Activated T-cell treated with anti-CD3 and anti-CD28 coated beads, Interleukin-2, amount 50 U/mL, for 24 hours (primary cell): ENCODE measurements around the gene CASP9.
"Not testable (repeated sequence)": the region's sequence is repeated elsewhere in the genome, so short reads cannot be mapped to it uniquely, and the experiment has no call there.

Experiments
- DNase-seq: peaks from one replicate; pipeline ENCODE4 v3.0.0-alpha.2; 2020
- H3K27ac Mint-ChIP-seq: 2 replicates; pipeline ENCODE4 v1.8.0; 2020; ENCODE audit warnings: mild to moderate bottlenecking, mixed read lengths
- H3K27me3 Mint-ChIP-seq: 2 replicates; pipeline ENCODE4 v1.8.0; 2020; ENCODE audit warnings: mixed read lengths
- H3K36me3 Mint-ChIP-seq: 2 replicates; pipeline ENCODE4 v1.8.0; 2020; ENCODE audit warnings: low read depth, mixed read lengths
- H3K4me1 Mint-ChIP-seq: 2 replicates; pipeline ENCODE4 v1.8.0; 2020; ENCODE audit warnings: low read depth, mixed read lengths
- H3K4me3 Mint-ChIP-seq: 2 replicates; pipeline ENCODE4 v1.8.0; 2020; ENCODE audit warnings: mild to moderate bottlenecking, moderate library complexity, mixed read lengths
- H3K9me3 Mint-ChIP-seq: 2 replicates; pipeline ENCODE4 v1.8.0; 2020; ENCODE audit warnings: mixed read lengths

Gene CASP9

DNA sequence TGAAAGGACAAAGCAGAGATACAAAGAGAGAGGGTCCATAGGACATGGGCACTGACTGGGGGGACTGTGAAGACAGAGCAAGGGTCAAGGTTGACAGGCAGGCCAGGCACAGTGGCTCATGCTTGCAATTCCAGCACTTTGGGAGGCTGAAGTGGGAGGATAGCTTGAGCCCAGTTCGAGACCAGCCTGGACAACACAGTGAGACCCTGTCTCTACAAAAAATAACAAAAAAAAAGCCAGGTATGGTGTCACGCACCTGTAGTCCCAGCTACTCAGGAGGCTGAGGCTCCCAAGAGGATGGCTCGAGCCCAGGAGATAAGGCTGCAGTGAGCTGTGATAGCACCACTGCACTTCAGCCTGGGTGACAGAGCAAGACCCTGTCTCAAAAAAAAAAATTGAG, 4.4 kb downstream of the CASP9 start:
- H3K27ac Mint-ChIP-seq: no peak overlapping the region
- no peak for DNase-seq
- H3K4me1 Mint-ChIP-seq: peaks cover 32% of the 10 kb centered on the region
- no peaks in the 10 kb centered on the region for H3K9me3 Mint-ChIP-seq
- H3K4me3 Mint-ChIP-seq: no peak overlapping the region
- H3K27me3 Mint-ChIP-seq: no peaks in the 10 kb centered on the region
- H3K36me3 Mint-ChIP-seq: peaks cover 23% of the 10 kb centered on the region

DNA sequence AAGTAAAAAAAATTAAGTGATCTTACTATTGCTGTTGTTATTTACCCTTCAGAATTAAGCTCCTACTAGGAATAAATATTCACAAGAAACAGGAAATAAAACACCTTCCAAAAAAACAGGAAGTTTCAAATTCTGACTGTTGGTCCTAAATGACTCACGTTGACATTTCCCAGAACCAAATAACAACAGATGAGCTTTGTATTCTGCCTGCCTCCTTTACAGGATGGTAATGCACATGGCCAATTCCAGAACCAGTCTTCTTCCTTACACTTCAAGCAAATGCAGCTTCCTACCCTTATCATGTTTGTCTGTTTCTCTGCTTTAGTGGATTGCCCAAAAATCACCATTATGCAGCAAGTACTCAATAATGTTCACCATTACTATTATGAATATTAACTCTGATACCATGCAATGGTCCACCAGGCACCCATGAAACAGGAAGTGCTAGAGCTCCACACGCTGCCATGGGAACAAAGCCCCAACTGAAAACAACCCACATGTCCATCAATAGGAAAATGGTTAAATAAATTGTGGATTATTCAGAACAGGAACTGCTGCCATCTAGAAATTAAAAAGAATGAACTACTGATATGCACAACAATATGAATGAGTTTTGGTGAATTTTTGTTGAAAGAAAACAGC, 8.9 kb downstream of the CASP9 start:
- no peaks in the 10 kb centered on the region for H3K9me3 Mint-ChIP-seq
- no peak overlapping the region for H3K4me3 Mint-ChIP-seq
- peak overlapping the region; percentile 47 for H3K27ac Mint-ChIP-seq
- H3K27me3 Mint-ChIP-seq: no peaks in the 10 kb centered on the region
- H3K36me3 Mint-ChIP-seq: peaks cover 41% of the 10 kb centered on the region
- H3K4me1 Mint-ChIP-seq: peaks cover 13% of the 10 kb centered on the region
- no peak for DNase-seq

- Mint-ChIP-seq H3K4me1 (peaks cover 13% of the 10 kb centered on the region), H3K36me3 (peaks cover 41% of the 10 kb centered on the region)
- not testable (repeated sequence) for DNase-seq, H3K27ac Mint-ChIP-seq, H3K27me3 Mint-ChIP-seq, H3K4me3 Mint-ChIP-seq, H3K9me3 Mint-ChIP-seq
Observed at GRCh38 chr1:15514557-15514956, 9.5 kb downstream of the CASP9 start.

- H3K27ac Mint-ChIP-seq: peak overlapping the region; percentile 38
Observed at GRCh38 chr1:15513919-15514318, 10.1 kb downstream of the CASP9 start.

DNA sequence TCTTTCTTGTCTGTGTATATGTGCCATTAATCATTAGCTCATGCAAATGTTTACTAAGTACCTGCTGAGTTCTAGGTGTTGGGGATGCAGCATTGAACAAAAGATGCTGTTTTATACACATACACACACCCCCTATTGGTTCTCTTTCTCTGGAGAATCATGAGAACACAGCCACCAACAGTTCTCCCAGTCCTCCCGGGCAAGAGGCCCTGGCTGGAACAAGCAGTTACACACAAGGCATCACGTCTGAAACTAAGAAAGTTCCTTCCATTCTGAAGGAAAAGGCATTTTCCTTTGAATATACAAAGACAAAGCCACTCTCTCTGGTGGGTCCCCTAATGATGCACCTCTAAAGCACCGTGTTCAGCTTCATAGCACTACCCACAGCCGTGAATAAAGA, 10.8 kb downstream of the CASP9 start:
- H3K27me3 Mint-ChIP-seq: no peaks in the 10 kb centered on the region
- H3K27ac Mint-ChIP-seq: no peak overlapping the region
- H3K4me1 Mint-ChIP-seq: peaks cover 13% of the 10 kb centered on the region
- H3K4me3 Mint-ChIP-seq: no peak overlapping the region
- peaks cover 41% of the 10 kb centered on the region for H3K36me3 Mint-ChIP-seq
- DNase-seq: no peak
- no peaks in the 10 kb centered on the region for H3K9me3 Mint-ChIP-seq

More at GRCh38 chr1:15513919-15514318, 10.1 kb downstream of the CASP9 start:
- H3K36me3 Mint-ChIP-seq: peaks cover 41% of the 10 kb centered on the region
- no peaks in the 10 kb centered on the region for H3K27me3 Mint-ChIP-seq
- no peak overlapping the region for H3K4me3 Mint-ChIP-seq
- H3K4me1 Mint-ChIP-seq: peaks cover 13% of the 10 kb centered on the region
- H3K9me3 Mint-ChIP-seq: no peaks in the 10 kb centered on the region
- no peak for DNase-seq

DNA sequence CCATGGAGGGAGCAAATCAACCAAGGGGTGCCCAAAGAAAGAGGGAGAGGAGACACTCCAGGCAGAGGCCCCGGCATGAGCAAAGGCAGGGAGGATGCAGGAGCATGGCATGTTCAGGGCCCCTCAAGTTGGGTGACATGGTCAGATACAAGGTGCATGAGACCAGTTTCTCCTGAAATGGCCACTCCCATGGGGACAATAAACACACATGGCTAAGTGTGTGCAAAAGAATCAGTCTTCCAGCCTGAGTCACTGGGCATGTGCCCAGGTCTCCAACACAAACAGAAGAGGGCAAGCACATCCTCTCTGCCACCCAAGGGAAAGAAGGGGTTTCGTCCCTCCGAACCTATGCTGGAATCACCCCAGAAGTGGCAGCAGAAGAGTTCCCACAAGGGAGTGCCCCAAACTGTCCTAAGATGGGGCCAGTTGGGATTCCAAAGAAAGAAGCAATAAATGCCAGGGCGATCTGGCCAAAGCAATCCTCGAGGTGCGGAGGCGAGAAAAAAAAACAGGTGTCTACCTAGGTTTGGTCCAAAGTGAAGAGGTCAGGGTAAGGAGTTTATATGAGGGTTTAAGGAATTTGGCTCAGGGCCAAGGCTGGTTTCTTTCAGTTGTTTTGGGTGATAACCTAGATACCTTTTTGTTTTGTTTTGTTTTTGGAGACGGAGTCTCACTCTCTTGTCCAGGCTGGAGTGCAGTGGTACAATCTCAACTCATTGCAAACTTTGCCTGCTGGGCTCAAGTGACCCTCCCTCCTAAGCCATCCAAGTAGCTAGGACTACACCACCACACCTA, 13.2 kb downstream of the CASP9 start:
- peaks cover 30% of the 10 kb centered on the region for H3K36me3 Mint-ChIP-seq
- no peaks in the 10 kb centered on the region for H3K27me3 Mint-ChIP-seq
- no peaks in the 10 kb centered on the region for H3K9me3 Mint-ChIP-seq
- H3K4me3 Mint-ChIP-seq: no peak overlapping the region
- peaks cover 13% of the 10 kb centered on the region for H3K4me1 Mint-ChIP-seq
- H3K27ac Mint-ChIP-seq: no peak overlapping the region
- DNase-seq: no peak

- no peak for DNase-seq
- peaks cover 4% of the 10 kb centered on the region for H3K4me1 Mint-ChIP-seq
- no peak overlapping the region for H3K27ac Mint-ChIP-seq
- H3K27me3 Mint-ChIP-seq: no peaks in the 10 kb centered on the region
- H3K4me3 Mint-ChIP-seq: no peak overlapping the region
- peaks cover 32% of the 10 kb centered on the region for H3K36me3 Mint-ChIP-seq
- H3K9me3 Mint-ChIP-seq: no peaks in the 10 kb centered on the region
Observed at GRCh38 chr1:15509586-15509985, 14.4 kb downstream of the CASP9 start.

- H3K27ac Mint-ChIP-seq: no peak overlapping the region
- peaks cover 32% of the 10 kb centered on the region for H3K36me3 Mint-ChIP-seq
- no peak overlapping the region for H3K4me3 Mint-ChIP-seq
- no peaks in the 10 kb centered on the region for H3K27me3 Mint-ChIP-seq
- H3K9me3 Mint-ChIP-seq: no peaks in the 10 kb centered on the region
- no peak for DNase-seq
- no peaks in the 10 kb centered on the region for H3K4me1 Mint-ChIP-seq
Observed at GRCh38 chr1:15508700-15509487, 15.1 kb downstream of the CASP9 start.

GRCh38 chr1:15507278-15507677, 16.7 kb downstream of the CASP9 start:
- H3K36me3 Mint-ChIP-seq: peaks cover 28% of the 10 kb centered on the region
- H3K27ac Mint-ChIP-seq: no peak overlapping the region
- no peaks in the 10 kb centered on the region for H3K4me1 Mint-ChIP-seq
- no peak overlapping the region for H3K4me3 Mint-ChIP-seq
- H3K27me3 Mint-ChIP-seq: no peaks in the 10 kb centered on the region
- no peaks in the 10 kb centered on the region for H3K9me3 Mint-ChIP-seq
- no peak for DNase-seq

- Mint-ChIP-seq H3K27ac (no peak overlapping the region), H3K36me3 (peaks cover 26% of the 10 kb centered on the region), H3K9me3 (no peaks in the 10 kb centered on the region), H3K4me3 (no peak overlapping the region), H3K4me1 (no peaks in the 10 kb centered on the region), H3K27me3 (no peaks in the 10 kb centered on the region)
- no peak for DNase-seq
Observed at GRCh38 chr1:15506831-15507230, 17.2 kb downstream of the CASP9 start.

GRCh38 chr1:15504436-15504835, 19.6 kb downstream of the CASP9 start:
- Mint-ChIP-seq H3K36me3 (peaks cover 28% of the 10 kb centered on the region), H3K4me1 (no peaks in the 10 kb centered on the region), H3K4me3 (no peak overlapping the region), H3K27ac (no peak overlapping the region), H3K9me3 (no peaks in the 10 kb centered on the region), H3K27me3 (no peaks in the 10 kb centered on the region)
- DNase-seq: no peak

- Mint-ChIP-seq H3K4me3 (no peak overlapping the region), H3K4me1 (no peaks in the 10 kb centered on the region), H3K27me3 (no peaks in the 10 kb centered on the region), H3K36me3 (peaks cover 28% of the 10 kb centered on the region), H3K27ac (no peak overlapping the region), H3K9me3 (no peaks in the 10 kb centered on the region)
- DNase-seq: peak; percentile 59
Observed at GRCh38 chr1:15501208-15502032, 22.6 kb downstream of the CASP9 start.

DNA sequence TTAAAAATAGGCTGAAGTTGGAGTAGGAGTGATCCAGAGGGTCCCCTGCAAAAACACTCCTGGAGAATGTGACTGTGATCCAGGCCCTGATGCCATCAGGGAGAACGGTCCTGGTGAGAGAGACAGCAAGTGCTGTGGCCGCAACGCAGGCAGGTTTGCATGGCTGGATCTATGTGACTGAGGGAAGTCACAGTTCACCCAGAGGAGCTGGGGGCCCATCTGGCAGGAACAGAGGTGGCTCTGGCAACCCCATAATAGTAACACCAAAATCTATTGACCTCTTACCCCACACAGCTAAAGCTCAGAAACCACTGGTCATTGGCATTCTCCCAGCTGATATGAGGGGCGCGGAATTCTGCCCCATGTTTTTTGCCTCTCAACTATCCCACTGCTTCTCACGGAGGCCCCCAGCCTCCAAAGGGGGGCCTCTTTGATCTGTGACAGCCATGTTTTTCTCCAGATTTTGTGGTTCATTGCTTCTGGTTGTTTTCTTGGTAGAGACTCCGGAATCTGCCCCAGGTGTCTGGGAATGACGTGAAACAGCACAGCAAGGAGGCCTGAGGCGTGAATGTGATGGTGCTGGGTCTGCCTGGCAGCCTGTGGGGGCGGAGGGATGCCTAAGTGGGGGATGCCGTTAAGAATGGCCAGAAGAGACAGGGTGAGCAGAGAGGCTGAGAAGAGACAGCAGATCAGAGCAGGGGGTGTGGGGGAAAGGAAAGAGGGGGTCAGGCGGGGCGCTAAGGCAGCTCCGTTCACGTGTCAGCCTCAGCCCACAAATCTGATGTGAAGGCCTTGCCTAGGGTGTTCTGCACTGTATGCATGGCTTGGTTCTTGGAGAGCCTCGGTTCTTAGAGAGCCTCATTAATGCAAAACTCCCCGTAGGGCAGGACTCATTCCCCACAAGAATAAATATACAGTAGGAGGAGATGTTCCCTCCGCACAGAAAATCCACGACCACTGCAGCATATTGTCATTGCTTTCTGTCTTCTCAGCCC, 23.5 kb downstream of the CASP9 start:
- no peaks in the 10 kb centered on the region for H3K9me3 Mint-ChIP-seq
- H3K27ac Mint-ChIP-seq: no peak overlapping the region
- no peaks in the 10 kb centered on the region for H3K27me3 Mint-ChIP-seq
- no peak overlapping the region for H3K4me3 Mint-ChIP-seq
- DNase-seq: no peak
- H3K36me3 Mint-ChIP-seq: peaks cover 30% of the 10 kb centered on the region
- H3K4me1 Mint-ChIP-seq: no peaks in the 10 kb centered on the region
